Hepatocyte (in vitro differentiated cells): ENCODE data around the gene ZNF282.

Experiments used
- EZH2phosphoT487 ChIP-seq: fragments of 200-600 bp; sonication (generic); IDR thresholded peaks from one replicate; pipeline ENCODE4 v1.6.1; 2018; ENCODE audit warnings: antibody characterized with exemption, mild to moderate bottlenecking, low read depth, moderate library complexity; ENCODE audit not compliant: unreplicated experiment, severe bottlenecking
- TF ChIP-seq, protein P1 (sequence below): fragments of 200-600 bp; sonication (generic); IDR thresholded peaks from 2 replicates; pipeline ENCODE4 v1.5.1; 2016; ENCODE audit warnings: antibody characterized with exemption, mild to moderate bottlenecking; ENCODE audit not compliant: poor library complexity

- TF ChIP-seq, protein P1, sequence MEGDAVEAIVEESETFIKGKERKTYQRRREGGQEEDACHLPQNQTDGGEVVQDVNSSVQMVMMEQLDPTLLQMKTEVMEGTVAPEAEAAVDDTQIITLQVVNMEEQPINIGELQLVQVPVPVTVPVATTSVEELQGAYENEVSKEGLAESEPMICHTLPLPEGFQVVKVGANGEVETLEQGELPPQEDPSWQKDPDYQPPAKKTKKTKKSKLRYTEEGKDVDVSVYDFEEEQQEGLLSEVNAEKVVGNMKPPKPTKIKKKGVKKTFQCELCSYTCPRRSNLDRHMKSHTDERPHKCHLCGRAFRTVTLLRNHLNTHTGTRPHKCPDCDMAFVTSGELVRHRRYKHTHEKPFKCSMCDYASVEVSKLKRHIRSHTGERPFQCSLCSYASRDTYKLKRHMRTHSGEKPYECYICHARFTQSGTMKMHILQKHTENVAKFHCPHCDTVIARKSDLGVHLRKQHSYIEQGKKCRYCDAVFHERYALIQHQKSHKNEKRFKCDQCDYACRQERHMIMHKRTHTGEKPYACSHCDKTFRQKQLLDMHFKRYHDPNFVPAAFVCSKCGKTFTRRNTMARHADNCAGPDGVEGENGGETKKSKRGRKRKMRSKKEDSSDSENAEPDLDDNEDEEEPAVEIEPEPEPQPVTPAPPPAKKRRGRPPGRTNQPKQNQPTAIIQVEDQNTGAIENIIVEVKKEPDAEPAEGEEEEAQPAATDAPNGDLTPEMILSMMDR, result no peak
- no peak for TF ChIP-seq EZH2phosphoT487
These were observed 10.5 kb downstream of the ZNF282 start for GRCh38 chr7:149205690-149206381.
